Loucy (cell line): ENCODE measurements around the gene CACNA2D3.

Source experiments
- CTCF ChIP-seq: fragments of 200-600 bp; sonication (generic); conservative IDR thresholded peaks from 2 replicates; pipeline ENCODE4 v1.5.1; 2014; ENCODE audit warnings: mild to moderate bottlenecking, antibody characterized with exemption, low read length
- EZH2phosphoT487 ChIP-seq: fragments of 200-600 bp; IDR thresholded peaks from 2 replicates; pipeline ENCODE4 v1.6.1; 2018; ENCODE audit warnings: antibody characterized with exemption, mild to moderate bottlenecking, moderate library complexity, borderline replicate concordance

- no peak for TF ChIP-seq CTCF
- no peak for TF ChIP-seq EZH2phosphoT487
Measured at GRCh38 chr3:54427501-54427900, 305.1 kb downstream of the CACNA2D3 start.
